ENCODE results near the gene C10orf120. TPM values are rescaled to one million over a fixed set of nuclear protein-coding genes. Genes with fewer than 3 reads are reported as not detected.

Gene C10orf120
- total and polyA plus RNA-seq, 9 donors, result not detected

GRCh38 chr10:122703483-122704448 lies 4.1 kb upstream of the C10orf120 start:
- WGBS, 3 donors, result 44 to 48% (median 47%) methylated on average over 9 of the region's 9 CpGs
- TF ChIP-seq CTCF (IDR thresholded peaks at IDR 0.05), result no peak
- no peak for TF ChIP-seq POLR2A (IDR thresholded peaks at IDR 0.05)
- no peak for TF ChIP-seq EP300 (IDR thresholded peaks at IDR 0.05)
- Histone ChIP-seq H3K27ac (no peak overlapping the region), H3K4me1 (ENCODE audit: insufficient read depth) (no peaks in the 10 kb centered on the region), H3K4me3 (no peak overlapping the region), H3K36me3 (no peaks in the 10 kb centered on the region), H3K27me3 (no peaks in the 10 kb centered on the region), H3K9me3 (no peaks in the 10 kb centered on the region)
- intact Hi-C loops (cut with DNase I), result no loop called here
- peak in 3 of 5 donors; percentile 19 to 48 (median 30) for DNase-seq

GRCh38 chr10:122702275-122702674 lies 2.6 kb upstream of the C10orf120 start:
- H3K27ac ChIP-seq, result no peak overlapping the region
- no peak overlapping the region for H3K4me3 ChIP-seq
- no peaks in the 10 kb centered on the region for H3K9me3 ChIP-seq
- 70 to 76% (median 72%) methylated on average over 2 of the region's 2 CpGs for WGBS, 3 donors
- no peaks in the 10 kb centered on the region for H3K4me1 ChIP-seq (ENCODE audit: insufficient read depth)
- DNase-seq, result no peak
- H3K36me3 ChIP-seq, result no peaks in the 10 kb centered on the region
- intact Hi-C loops (cut with DNase I), result no loop called here
- no peak for TF ChIP-seq EP300 (IDR thresholded peaks at IDR 0.05)
- TF ChIP-seq POLR2A (IDR thresholded peaks at IDR 0.05), result no peak
- TF ChIP-seq CTCF (IDR thresholded peaks at IDR 0.05), result no peak
- H3K27me3 ChIP-seq, result no peaks in the 10 kb centered on the region

GRCh38 chr10:122701652-122702051 lies 2.0 kb upstream of the C10orf120 start:
- TF ChIP-seq POLR2A (IDR thresholded peaks at IDR 0.05) (no peak), CTCF (IDR thresholded peaks at IDR 0.05) (no peak), EP300 (IDR thresholded peaks at IDR 0.05) (no peak)
- 52 to 55% (median 53%) methylated on average over 2 of the region's 2 CpGs for WGBS, 3 donors

GRCh38 chr10:122696687-122697086 lies 3.0 kb downstream of the C10orf120 start:
- no peaks in the 10 kb centered on the region for H3K27me3 ChIP-seq

More at GRCh38 chr10:122701652-122702051, 2.0 kb upstream of the C10orf120 start:
- no peaks in the 10 kb centered on the region for H3K4me1 ChIP-seq (ENCODE audit: insufficient read depth)
- no peak overlapping the region for H3K27ac ChIP-seq
- no peak overlapping the region for H3K4me3 ChIP-seq
- no peaks in the 10 kb centered on the region for H3K36me3 ChIP-seq
- intact Hi-C loops (cut with DNase I), result no loop called here
- DNase-seq, result no peak
- no peaks in the 10 kb centered on the region for H3K9me3 ChIP-seq
- H3K27me3 ChIP-seq, result no peaks in the 10 kb centered on the region

More at GRCh38 chr10:122696687-122697086, 3.0 kb downstream of the C10orf120 start:
- H3K9me3 ChIP-seq, result no peaks in the 10 kb centered on the region
- WGBS, 3 donors, result 82 to 95% (median 88%) methylated on average over 1 of the region's 1 CpG
- DNase-seq, result no peak
- no peaks in the 10 kb centered on the region for H3K4me1 ChIP-seq (ENCODE audit: insufficient read depth)
- TF ChIP-seq CTCF (IDR thresholded peaks at IDR 0.05) (no peak), POLR2A (IDR thresholded peaks at IDR 0.05) (no peak), EP300 (IDR thresholded peaks at IDR 0.05) (no peak)
- intact Hi-C loops (cut with DNase I), result no loop called here
- no peak overlapping the region for H3K27ac ChIP-seq
- no peaks in the 10 kb centered on the region for H3K36me3 ChIP-seq
- no peak overlapping the region for H3K4me3 ChIP-seq
